Measurements from ENCODE around the gene MRPS18A. TPM values are rescaled to one million over a fixed set of nuclear protein-coding genes. Genes with fewer than 3 reads are reported as not detected.

The MRPS18A gene
- total and polyA plus RNA-seq, 9 of the 15 experiments (the other 6 are each of a cell fraction or from before 2014, with no cell fraction given): 87.5 to 243 (median 125) TPM

DNA sequence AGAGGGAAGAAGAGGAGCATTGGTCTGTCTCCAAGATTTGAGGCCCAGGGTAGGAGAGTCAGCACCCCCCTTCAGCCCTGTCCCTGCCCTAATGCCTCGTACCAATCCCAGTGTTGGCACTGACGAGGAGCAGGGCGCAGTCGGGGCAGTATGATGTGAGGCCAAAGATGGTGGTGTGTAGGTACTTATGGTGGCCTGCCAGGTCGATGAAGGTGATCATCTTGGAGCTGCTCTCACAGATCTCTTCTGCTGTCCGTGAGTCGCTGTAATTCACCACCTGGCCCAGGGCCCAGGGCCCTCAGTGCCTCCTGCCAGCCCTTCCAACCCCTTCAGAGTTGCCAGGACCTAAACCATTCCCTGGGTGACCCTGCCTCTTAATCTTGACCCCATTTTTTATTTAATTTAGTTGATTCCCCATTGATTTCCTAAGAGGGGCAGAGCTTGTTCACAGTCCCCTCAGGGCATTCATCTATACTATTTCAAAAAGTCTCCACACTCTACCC, 62.8 kb downstream of the MRPS18A start (continued):
- TF ChIP-seq, protein P1, sequence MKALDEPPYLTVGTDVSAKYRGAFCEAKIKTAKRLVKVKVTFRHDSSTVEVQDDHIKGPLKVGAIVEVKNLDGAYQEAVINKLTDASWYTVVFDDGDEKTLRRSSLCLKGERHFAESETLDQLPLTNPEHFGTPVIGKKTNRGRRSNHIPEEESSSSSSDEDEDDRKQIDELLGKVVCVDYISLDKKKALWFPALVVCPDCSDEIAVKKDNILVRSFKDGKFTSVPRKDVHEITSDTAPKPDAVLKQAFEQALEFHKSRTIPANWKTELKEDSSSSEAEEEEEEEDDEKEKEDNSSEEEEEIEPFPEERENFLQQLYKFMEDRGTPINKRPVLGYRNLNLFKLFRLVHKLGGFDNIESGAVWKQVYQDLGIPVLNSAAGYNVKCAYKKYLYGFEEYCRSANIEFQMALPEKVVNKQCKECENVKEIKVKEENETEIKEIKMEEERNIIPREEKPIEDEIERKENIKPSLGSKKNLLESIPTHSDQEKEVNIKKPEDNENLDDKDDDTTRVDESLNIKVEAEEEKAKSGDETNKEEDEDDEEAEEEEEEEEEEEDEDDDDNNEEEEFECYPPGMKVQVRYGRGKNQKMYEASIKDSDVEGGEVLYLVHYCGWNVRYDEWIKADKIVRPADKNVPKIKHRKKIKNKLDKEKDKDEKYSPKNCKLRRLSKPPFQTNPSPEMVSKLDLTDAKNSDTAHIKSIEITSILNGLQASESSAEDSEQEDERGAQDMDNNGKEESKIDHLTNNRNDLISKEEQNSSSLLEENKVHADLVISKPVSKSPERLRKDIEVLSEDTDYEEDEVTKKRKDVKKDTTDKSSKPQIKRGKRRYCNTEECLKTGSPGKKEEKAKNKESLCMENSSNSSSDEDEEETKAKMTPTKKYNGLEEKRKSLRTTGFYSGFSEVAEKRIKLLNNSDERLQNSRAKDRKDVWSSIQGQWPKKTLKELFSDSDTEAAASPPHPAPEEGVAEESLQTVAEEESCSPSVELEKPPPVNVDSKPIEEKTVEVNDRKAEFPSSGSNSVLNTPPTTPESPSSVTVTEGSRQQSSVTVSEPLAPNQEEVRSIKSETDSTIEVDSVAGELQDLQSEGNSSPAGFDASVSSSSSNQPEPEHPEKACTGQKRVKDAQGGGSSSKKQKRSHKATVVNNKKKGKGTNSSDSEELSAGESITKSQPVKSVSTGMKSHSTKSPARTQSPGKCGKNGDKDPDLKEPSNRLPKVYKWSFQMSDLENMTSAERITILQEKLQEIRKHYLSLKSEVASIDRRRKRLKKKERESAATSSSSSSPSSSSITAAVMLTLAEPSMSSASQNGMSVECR (CRISPR knock-in tag; IDR thresholded peaks at IDR 0.05): 0 out of 2 replicates have a peak, but pooled peaks have one; percentile 25
- peak; percentile 24 for TF ChIP-seq KDM5B (IDR thresholded peaks at IDR 0.05; ENCODE audit: insufficient replicate concordance, low read depth, low read length)
- TF ChIP-seq PTTG1 (tag; IDR thresholded peaks at IDR 0.05; ENCODE audit: low read depth): no peak
- TF ChIP-seq ESRRA (IDR thresholded peaks at IDR 0.05; ENCODE audit: borderline replicate concordance, low read depth): no peak
- no peak for TF ChIP-seq SNIP1 (IDR thresholded peaks at IDR 0.05; ENCODE audit: low read depth)
- TF ChIP-seq, protein P2, sequence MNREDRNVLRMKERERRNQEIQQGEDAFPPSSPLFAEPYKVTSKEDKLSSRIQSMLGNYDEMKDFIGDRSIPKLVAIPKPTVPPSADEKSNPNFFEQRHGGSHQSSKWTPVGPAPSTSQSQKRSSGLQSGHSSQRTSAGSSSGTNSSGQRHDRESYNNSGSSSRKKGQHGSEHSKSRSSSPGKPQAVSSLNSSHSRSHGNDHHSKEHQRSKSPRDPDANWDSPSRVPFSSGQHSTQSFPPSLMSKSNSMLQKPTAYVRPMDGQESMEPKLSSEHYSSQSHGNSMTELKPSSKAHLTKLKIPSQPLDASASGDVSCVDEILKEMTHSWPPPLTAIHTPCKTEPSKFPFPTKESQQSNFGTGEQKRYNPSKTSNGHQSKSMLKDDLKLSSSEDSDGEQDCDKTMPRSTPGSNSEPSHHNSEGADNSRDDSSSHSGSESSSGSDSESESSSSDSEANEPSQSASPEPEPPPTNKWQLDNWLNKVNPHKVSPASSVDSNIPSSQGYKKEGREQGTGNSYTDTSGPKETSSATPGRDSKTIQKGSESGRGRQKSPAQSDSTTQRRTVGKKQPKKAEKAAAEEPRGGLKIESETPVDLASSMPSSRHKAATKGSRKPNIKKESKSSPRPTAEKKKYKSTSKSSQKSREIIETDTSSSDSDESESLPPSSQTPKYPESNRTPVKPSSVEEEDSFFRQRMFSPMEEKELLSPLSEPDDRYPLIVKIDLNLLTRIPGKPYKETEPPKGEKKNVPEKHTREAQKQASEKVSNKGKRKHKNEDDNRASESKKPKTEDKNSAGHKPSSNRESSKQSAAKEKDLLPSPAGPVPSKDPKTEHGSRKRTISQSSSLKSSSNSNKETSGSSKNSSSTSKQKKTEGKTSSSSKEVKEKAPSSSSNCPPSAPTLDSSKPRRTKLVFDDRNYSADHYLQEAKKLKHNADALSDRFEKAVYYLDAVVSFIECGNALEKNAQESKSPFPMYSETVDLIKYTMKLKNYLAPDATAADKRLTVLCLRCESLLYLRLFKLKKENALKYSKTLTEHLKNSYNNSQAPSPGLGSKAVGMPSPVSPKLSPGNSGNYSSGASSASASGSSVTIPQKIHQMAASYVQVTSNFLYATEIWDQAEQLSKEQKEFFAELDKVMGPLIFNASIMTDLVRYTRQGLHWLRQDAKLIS (CRISPR knock-in tag; IDR thresholded peaks at IDR 0.05): 0 out of 2 replicates have a peak, but pooled peaks have one; percentile 11
- no peak for TF ChIP-seq HNRNPUL1 (IDR thresholded peaks at IDR 0.05; ENCODE audit: low read length)
- TF ChIP-seq, protein P3, sequence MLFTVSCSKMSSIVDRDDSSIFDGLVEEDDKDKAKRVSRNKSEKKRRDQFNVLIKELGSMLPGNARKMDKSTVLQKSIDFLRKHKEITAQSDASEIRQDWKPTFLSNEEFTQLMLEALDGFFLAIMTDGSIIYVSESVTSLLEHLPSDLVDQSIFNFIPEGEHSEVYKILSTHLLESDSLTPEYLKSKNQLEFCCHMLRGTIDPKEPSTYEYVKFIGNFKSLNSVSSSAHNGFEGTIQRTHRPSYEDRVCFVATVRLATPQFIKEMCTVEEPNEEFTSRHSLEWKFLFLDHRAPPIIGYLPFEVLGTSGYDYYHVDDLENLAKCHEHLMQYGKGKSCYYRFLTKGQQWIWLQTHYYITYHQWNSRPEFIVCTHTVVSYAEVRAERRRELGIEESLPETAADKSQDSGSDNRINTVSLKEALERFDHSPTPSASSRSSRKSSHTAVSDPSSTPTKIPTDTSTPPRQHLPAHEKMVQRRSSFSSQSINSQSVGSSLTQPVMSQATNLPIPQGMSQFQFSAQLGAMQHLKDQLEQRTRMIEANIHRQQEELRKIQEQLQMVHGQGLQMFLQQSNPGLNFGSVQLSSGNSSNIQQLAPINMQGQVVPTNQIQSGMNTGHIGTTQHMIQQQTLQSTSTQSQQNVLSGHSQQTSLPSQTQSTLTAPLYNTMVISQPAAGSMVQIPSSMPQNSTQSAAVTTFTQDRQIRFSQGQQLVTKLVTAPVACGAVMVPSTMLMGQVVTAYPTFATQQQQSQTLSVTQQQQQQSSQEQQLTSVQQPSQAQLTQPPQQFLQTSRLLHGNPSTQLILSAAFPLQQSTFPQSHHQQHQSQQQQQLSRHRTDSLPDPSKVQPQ (CRISPR knock-in tag; IDR thresholded peaks at IDR 0.05; ENCODE audit: borderline replicate concordance): no peak
- peak; percentile 82 for TF ChIP-seq SMAD3 (CRISPR knock-in tag; conservative IDR thresholded peaks at IDR 0.05)
- no peak for TF ChIP-seq SAFB2 (IDR thresholded peaks at IDR 0.05; ENCODE audit: borderline replicate concordance, low read depth, low read length, severe bottlenecking)
- 0 out of 2 replicates have a peak, but pooled peaks have one; percentile 4 for TF ChIP-seq POLR2AphosphoS2 (IDR thresholded peaks at IDR 0.05; ENCODE audit: low read length)
- 0 out of 2 replicates have a peak, but pooled peaks have one; percentile 39 for TF ChIP-seq ZSCAN32 (CRISPR knock-in tag; IDR thresholded peaks at IDR 0.05)
